HEK293 (cell line): ENCODE results near the gene PLPP7.

Experiments used
- KLF8 ChIP-seq: fragments of 450-650 bp; formaldehyde crosslinking; IDR thresholded peaks from 2 replicates; pipeline ENCODE4 v1.5.1; 2016; ENCODE audit warnings: missing biosample characterization, missing genetic modification characterization
- YY1 ChIP-seq: fragments of 450-650 bp; formaldehyde crosslinking; IDR thresholded peaks from 2 replicates; pipeline ENCODE4 v1.5.1; 2018; ENCODE audit warnings: missing biosample characterization, missing genetic modification characterization
- ZBTB8A ChIP-seq: fragments of 450-650 bp; formaldehyde crosslinking; IDR thresholded peaks from 2 replicates; pipeline ENCODE4 v1.5.1; 2016; ENCODE audit warnings: missing biosample characterization, missing genetic modification characterization
- ZNF155 ChIP-seq: fragments of 450-650 bp; formaldehyde crosslinking; IDR thresholded peaks from 2 replicates; pipeline ENCODE4 v1.5.1; 2016; ENCODE audit warnings: missing biosample characterization, missing genetic modification characterization
- ZSCAN16 ChIP-seq: fragments of 450-650 bp; formaldehyde crosslinking; IDR thresholded peaks from 2 replicates; pipeline ENCODE4 v1.5.1; 2016; ENCODE audit warnings: missing biosample characterization, missing genetic modification characterization
- TF ChIP-seq, protein P1 (sequence below): fragments of 450-650 bp; formaldehyde crosslinking; IDR thresholded peaks from 2 replicates; pipeline ENCODE4 v1.5.1; 2016; ENCODE audit warnings: missing biosample characterization, missing genetic modification characterization
- TF ChIP-seq, protein P2 (sequence below): fragments of 450-650 bp; formaldehyde crosslinking; IDR thresholded peaks from 2 replicates; pipeline ENCODE4 v1.5.1; 2016; ENCODE audit warnings: missing biosample characterization, missing genetic modification characterization
- TF ChIP-seq, protein P3 (sequence below): fragments of 450-650 bp; formaldehyde crosslinking; IDR thresholded peaks from 2 replicates; pipeline ENCODE4 v1.5.1; 2016; ENCODE audit warnings: missing biosample characterization, missing genetic modification characterization

DNA sequence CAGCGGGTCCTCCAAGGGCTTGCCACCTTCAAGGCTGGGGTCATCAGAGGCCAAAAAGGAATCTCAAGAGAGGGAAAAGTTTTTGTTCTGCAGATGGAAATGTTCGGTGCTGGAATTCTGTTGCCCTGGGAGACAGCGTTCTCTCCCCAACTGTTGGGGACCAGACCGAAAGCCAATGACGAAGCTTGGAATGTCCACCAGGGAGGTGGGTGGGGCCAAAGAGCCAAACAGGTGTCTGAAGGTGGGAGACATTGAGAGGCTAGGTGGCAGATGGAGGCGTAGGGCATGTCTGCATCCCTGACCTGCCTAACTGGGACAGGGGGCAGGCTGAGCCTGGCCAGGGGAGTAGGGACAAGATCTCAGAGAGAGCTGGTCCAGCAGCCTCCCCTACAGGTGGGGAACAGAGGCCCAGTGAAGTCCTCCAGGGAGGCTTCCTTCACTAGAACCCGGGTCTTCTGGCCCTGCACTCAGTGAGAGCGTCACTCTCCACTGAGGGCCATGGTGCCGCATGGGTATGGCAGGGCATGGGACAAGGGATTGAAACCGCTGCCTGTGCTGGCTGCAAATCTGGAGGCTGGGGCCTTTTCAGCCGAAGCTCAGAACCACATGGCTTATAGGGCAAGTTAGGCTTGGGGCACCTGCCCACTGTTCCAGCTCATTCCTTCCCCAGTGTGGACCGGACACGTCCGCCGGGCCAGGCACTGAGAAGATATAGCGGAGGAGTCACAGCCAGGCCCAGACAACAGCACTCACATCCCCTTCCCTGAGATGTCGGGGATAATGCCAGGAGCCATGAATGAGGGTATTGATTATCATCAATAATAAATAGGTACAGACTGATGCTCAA is 8.2 kb upstream of the PLPP7 start:
- TF ChIP-seq, protein P1, sequence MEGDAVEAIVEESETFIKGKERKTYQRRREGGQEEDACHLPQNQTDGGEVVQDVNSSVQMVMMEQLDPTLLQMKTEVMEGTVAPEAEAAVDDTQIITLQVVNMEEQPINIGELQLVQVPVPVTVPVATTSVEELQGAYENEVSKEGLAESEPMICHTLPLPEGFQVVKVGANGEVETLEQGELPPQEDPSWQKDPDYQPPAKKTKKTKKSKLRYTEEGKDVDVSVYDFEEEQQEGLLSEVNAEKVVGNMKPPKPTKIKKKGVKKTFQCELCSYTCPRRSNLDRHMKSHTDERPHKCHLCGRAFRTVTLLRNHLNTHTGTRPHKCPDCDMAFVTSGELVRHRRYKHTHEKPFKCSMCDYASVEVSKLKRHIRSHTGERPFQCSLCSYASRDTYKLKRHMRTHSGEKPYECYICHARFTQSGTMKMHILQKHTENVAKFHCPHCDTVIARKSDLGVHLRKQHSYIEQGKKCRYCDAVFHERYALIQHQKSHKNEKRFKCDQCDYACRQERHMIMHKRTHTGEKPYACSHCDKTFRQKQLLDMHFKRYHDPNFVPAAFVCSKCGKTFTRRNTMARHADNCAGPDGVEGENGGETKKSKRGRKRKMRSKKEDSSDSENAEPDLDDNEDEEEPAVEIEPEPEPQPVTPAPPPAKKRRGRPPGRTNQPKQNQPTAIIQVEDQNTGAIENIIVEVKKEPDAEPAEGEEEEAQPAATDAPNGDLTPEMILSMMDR (tag by site-specific recombination): no peak
- TF ChIP-seq YY1: no peak
- no peak for TF ChIP-seq KLF8 (tag by site-specific recombination)
- TF ChIP-seq ZSCAN16 (tag by site-specific recombination): no peak
- TF ChIP-seq ZBTB8A (tag by site-specific recombination): no peak
- TF ChIP-seq, protein P2, sequence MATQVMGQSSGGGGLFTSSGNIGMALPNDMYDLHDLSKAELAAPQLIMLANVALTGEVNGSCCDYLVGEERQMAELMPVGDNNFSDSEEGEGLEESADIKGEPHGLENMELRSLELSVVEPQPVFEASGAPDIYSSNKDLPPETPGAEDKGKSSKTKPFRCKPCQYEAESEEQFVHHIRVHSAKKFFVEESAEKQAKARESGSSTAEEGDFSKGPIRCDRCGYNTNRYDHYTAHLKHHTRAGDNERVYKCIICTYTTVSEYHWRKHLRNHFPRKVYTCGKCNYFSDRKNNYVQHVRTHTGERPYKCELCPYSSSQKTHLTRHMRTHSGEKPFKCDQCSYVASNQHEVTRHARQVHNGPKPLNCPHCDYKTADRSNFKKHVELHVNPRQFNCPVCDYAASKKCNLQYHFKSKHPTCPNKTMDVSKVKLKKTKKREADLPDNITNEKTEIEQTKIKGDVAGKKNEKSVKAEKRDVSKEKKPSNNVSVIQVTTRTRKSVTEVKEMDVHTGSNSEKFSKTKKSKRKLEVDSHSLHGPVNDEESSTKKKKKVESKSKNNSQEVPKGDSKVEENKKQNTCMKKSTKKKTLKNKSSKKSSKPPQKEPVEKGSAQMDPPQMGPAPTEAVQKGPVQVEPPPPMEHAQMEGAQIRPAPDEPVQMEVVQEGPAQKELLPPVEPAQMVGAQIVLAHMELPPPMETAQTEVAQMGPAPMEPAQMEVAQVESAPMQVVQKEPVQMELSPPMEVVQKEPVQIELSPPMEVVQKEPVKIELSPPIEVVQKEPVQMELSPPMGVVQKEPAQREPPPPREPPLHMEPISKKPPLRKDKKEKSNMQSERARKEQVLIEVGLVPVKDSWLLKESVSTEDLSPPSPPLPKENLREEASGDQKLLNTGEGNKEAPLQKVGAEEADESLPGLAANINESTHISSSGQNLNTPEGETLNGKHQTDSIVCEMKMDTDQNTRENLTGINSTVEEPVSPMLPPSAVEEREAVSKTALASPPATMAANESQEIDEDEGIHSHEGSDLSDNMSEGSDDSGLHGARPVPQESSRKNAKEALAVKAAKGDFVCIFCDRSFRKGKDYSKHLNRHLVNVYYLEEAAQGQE (tag by site-specific recombination): no peak
- TF ChIP-seq, protein P3, sequence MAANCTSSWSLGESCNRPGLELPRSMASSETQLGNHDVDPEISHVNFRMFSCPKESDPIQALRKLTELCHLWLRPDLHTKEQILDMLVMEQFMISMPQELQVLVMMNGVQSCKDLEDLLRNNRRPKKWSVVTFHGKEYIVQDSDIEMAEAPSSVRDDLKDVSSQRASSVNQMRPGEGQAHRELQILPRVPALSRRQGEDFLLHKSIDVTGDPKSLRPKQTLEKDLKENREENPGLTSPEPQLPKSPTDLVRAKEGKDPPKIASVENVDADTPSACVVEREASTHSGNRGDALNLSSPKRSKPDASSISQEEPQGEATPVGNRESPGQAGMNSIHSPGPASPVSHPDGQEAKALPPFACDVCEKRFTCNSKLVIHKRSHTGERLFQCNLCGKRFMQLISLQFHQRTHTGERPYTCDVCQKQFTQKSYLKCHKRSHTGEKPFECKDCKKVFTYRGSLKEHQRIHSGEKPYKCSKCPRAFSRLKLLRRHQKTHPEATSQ (tag by site-specific recombination): no peak
- TF ChIP-seq ZNF155: no peak
